HCT116 (cell line): ENCODE data around the gene CACNB3. TPM values are rescaled to one million over a fixed set of nuclear protein-coding genes. Genes with fewer than 3 reads are reported as not detected.
"Not testable (repeated sequence)": the region's sequence is repeated elsewhere in the genome, so short reads cannot be mapped to it uniquely, and the experiment has no call there.

Experiments
- ATAC-seq: fragments of 200-7000 bp; cut with Tn5 transposase; 2 replicates; pipeline ENCODE4 v1.9.1; 2020; ENCODE audit warnings: mild to moderate bottlenecking, moderate library complexity
- BruUV-seq: library from RNA; stranded (reverse); fragments of 400-500 nt; replicated peaks from 2 replicates; lab custom pipeline; 2021; lab: Mats Ljungman, UMichigan
- CTCF ChIA-PET: fragments of 300-600 bp; sonication (Branson Sonifier 250); formaldehyde crosslinking; loops from one replicate; lab custom pipeline; 2021; ENCODE audit warnings: antibody characterized with exemption; lab: Charles Lee
- POLR2A ChIA-PET: fragments of 300-600, 350-600 bp; sonication (Branson Sonifier 250); formaldehyde crosslinking; loops from one replicate; lab custom pipeline; 2021; ENCODE audit warnings: antibody characterized with exemption; lab: Charles Lee
- RAD21 ChIA-PET, 2 experiments: fragments of 300-600 bp; sonication (Branson Sonifier 250); formaldehyde crosslinking; loops; one replicate each; lab custom pipeline; 2023; ENCODE audit warnings: low total read pairs in 2 of 2; ENCODE audit not compliant: uncharacterized antibody in 2 of 2, unreplicated experiment in 2 of 2, low non-redundant PET in 1 of 2; lab: Charles Lee
- DNase-seq: peaks from one replicate; pipeline ENCODE4 v3.0.0-alpha.2; 2010; ENCODE audit warnings: low read depth, low spot score
- H2AFZ ChIP-seq: fragments of 200-600 bp; shearing (Covaris generic), sonication (generic); 2 replicates; pipeline ENCODE4 v1.6.1; 2017; ENCODE audit warnings: low read depth, mixed run types, mixed read lengths, antibody characterized with exemption, low read length; ENCODE audit not compliant: poor library complexity, severe bottlenecking
- H3K27ac ChIP-seq: 2 replicates; pipeline ENCODE4 v1.5.1; 2012; ENCODE audit warnings: low read depth, low read length
- H3K27me3 ChIP-seq: fragments of 200-600 bp; sonication (generic); 2 replicates; pipeline ENCODE4 v1.6.1; 2016; ENCODE audit warnings: mixed run types, low read length, mixed read lengths; ENCODE audit not compliant: insufficient read depth
- H3K36me3 ChIP-seq, 2 experiments: fragments of 200-500 bp in 1 of 2; fragments of 200-600 bp in 1 of 2; sonication (Bioruptor generic) in 1 of 2; sonication (generic) in 1 of 2; 2 replicates each; pipeline versions ENCODE4 v1.5.1 to v1.6.1; 2014 to 2016; ENCODE audit warnings: low read length in 2 of 2, inconsistent platforms in 1 of 2, mixed read lengths in 1 of 2, mixed run types in 1 of 2; ENCODE audit not compliant: insufficient read depth in 2 of 2, control insufficient read depth in 1 of 2
- H3K4me1 ChIP-seq, 2 experiments: fragments of 200-600 bp in 1 of 2; sonication (generic) in 1 of 2; 2 replicates each; pipeline versions ENCODE4 v1.5.1 to v1.6.1; 2012 to 2017; ENCODE audit warnings: low read length in 2 of 2, inconsistent platforms in 1 of 2, mild to moderate bottlenecking in 1 of 2, mixed read lengths in 1 of 2, mixed run types in 1 of 2, moderate library complexity in 1 of 2; ENCODE audit not compliant: insufficient read depth in 2 of 2, control insufficient read depth in 1 of 2
- H3K4me2 ChIP-seq: fragments of 200-600 bp; sonication (generic); 2 replicates; pipeline ENCODE4 v1.6.1; 2017; ENCODE audit warnings: mixed run types, low read length, mixed read lengths
- H3K4me3 ChIP-seq, 2 experiments: fragments of 200-600 bp in 1 of 2; sonication (generic) in 1 of 2; replicated peaks in 1 of 2; 2 replicates each; pipeline ENCODE4 v1.5.1; 2011 to 2016; ENCODE audit warnings: low read length in 2 of 2, control low read depth in 1 of 2, low read depth in 1 of 2, mild to moderate bottlenecking in 1 of 2, mixed read lengths in 1 of 2, mixed run types in 1 of 2
- H3K79me2 ChIP-seq: fragments of 200-600 bp; sonication (generic); 2 replicates; pipeline ENCODE4 v1.6.1; 2017; ENCODE audit warnings: mild to moderate bottlenecking, mixed run types, low read length, moderate library complexity, mixed read lengths; ENCODE audit not compliant: insufficient read depth
- H3K9ac ChIP-seq: fragments of 200-600 bp; sonication (generic); 2 replicates; pipeline ENCODE4 v1.6.1; 2016; ENCODE audit warnings: low read length, mixed read lengths
- H3K9me2 ChIP-seq: fragments of 200-600 bp; sonication (generic), shearing (Covaris generic); 2 replicates; pipeline ENCODE4 v1.6.1; 2017; ENCODE audit warnings: mixed run types, mild to moderate bottlenecking, moderate library complexity; ENCODE audit not compliant: insufficient read depth
- H3K9me3 ChIP-seq, 2 experiments: fragments of 200-500 bp in 1 of 2; fragments of 200-600 bp in 1 of 2; sonication (Bioruptor generic) in 1 of 2; sonication (generic) in 1 of 2; 2 replicates each; pipeline ENCODE4 v1.6.1; 2014 to 2017; ENCODE audit warnings: low read length in 2 of 2, mixed read lengths in 2 of 2, inconsistent platforms in 1 of 2, low read depth in 1 of 2, mild to moderate bottlenecking in 1 of 2, mixed run types in 1 of 2, moderate library complexity in 1 of 2; ENCODE audit not compliant: control insufficient read depth in 1 of 2, insufficient read depth in 1 of 2
- H4K20me1 ChIP-seq: fragments of 200-600 bp; sonication (generic), shearing (Covaris generic); 2 replicates; pipeline ENCODE4 v1.6.1; 2017; ENCODE audit warnings: mixed run types, mild to moderate bottlenecking, moderate library complexity; ENCODE audit not compliant: insufficient read depth
- RAD21 ChIP-seq: IDR thresholded peaks from 2 replicates; pipeline ENCODE4 v1.6.1; 2012; ENCODE audit warnings: low read depth, mild to moderate bottlenecking
- intact Hi-C: fragments of 100-400 bp; cut with micrococcal nuclease; formaldehyde crosslinking; loops from 2 replicates; pipeline ENCODE4 v1.10.0; 2022
- total RNA-seq: library from RNA; stranded (reverse); gene quantifications from one replicate; pipeline ENCODE4 v1.2.1, GENCODE V29; 2021; ENCODE audit not compliant: unreplicated experiment

Gene CACNB3
- total RNA-seq, 1 experiment from 2014 or later, result 22.0 TPM

- CTCF ChIA-PET, result interaction anchor here (5.2 to 5.5 kb wide), 2 partner anchors 35 to 133 kb away, joined by 47 to 80 read pairs; no protein-coding TSS in a partner anchor
- intact Hi-C loops, H3K9me2 ChIP-seq, H3K4me2 ChIP-seq, H3K9ac ChIP-seq, H2AFZ ChIP-seq, BruUV-seq, POLR2A ChIA-PET, H3K4me3 ChIP-seq, DNase-seq, H3K27me3 ChIP-seq, H4K20me1 ChIP-seq, H3K9me3 ChIP-seq, H3K27ac ChIP-seq, ATAC-seq, RAD21 ChIA-PET, H3K36me3 ChIP-seq: not testable (repeated sequence)
- Histone ChIP-seq H3K79me2 (peaks cover 20% of the 10 kb centered on the region), H3K4me1 (peaks cover 10 to 15% of the 10 kb centered on the region in 2 experiments; a peak in 3 of 4 replicates)
Observed at GRCh38 chr12:48854932-48855331, 36.6 kb downstream of the CACNB3 start.

GRCh38 chr12:48856379-48856778, 38.1 kb downstream of the CACNB3 start:
- intact Hi-C loops, result no loop called here
- RAD21 ChIA-PET, result no interaction called here

More at GRCh38 chr12:48856379-48856778, 38.1 kb downstream of the CACNB3 start:
- Histone ChIP-seq H4K20me1 (no peaks in the 10 kb centered on the region), H3K36me3 (no peaks in the 10 kb centered on the region), H3K4me2 (no peak overlapping the region), H3K9ac (no peak overlapping the region), H3K9me2 (no peaks in the 10 kb centered on the region), H3K27me3 (no peaks in the 10 kb centered on the region), H2AFZ (no peak overlapping the region), H3K27ac (no peak overlapping the region), H3K79me2 (peaks cover 6% of the 10 kb centered on the region), H3K4me1 (peaks cover 3 to 8% of the 10 kb centered on the region in 2 experiments; a peak in 1 of 4 replicates), H3K4me3 (no peak overlapping the region), H3K9me3 (no peaks in the 10 kb centered on the region)
- no TSS peak for BruUV-seq
- no peak for DNase-seq
- ChIA-PET CTCF (interaction anchor here (0.9 to 5.5 kb wide), 2 partner anchors 34 to 132 kb away, joined by 4 to 47 read pairs; no protein-coding TSS in a partner anchor), POLR2A (interaction anchor here (0.8 kb wide), 1 partner anchor 9 kb away, joined by 4 read pairs; no protein-coding TSS in a partner anchor)
- no peak for ATAC-seq
- TF ChIP-seq RAD21, result no peak
